OCI-LY1 (cell line): ENCODE data around the gene STRN4.

Source experiments
- CTCF ChIP-seq: fragments of 200-600 bp; sonication (generic), shearing (Covaris generic); IDR thresholded peaks from 2 replicates; pipeline ENCODE4 v1.5.1; 2017; ENCODE audit warnings: mild to moderate bottlenecking, antibody characterized with exemption, low read length, moderate library complexity, mixed read lengths
- EZH2 ChIP-seq: fragments of 200-600 bp; sonication (generic), shearing (Covaris generic); IDR thresholded peaks from 2 replicates; pipeline ENCODE4 v1.8.0; 2017; ENCODE audit warnings: borderline replicate concordance, mixed run types, mild to moderate bottlenecking, antibody characterized with exemption, low read length, moderate library complexity, mixed read lengths

- no peak for TF ChIP-seq CTCF
- TF ChIP-seq EZH2, result no peak
These were observed 53.1 kb downstream of the STRN4 start for GRCh38 chr19:46692918-46693722.
